ENCODE results near the gene EVX1.

Gene EVX1

DNA sequence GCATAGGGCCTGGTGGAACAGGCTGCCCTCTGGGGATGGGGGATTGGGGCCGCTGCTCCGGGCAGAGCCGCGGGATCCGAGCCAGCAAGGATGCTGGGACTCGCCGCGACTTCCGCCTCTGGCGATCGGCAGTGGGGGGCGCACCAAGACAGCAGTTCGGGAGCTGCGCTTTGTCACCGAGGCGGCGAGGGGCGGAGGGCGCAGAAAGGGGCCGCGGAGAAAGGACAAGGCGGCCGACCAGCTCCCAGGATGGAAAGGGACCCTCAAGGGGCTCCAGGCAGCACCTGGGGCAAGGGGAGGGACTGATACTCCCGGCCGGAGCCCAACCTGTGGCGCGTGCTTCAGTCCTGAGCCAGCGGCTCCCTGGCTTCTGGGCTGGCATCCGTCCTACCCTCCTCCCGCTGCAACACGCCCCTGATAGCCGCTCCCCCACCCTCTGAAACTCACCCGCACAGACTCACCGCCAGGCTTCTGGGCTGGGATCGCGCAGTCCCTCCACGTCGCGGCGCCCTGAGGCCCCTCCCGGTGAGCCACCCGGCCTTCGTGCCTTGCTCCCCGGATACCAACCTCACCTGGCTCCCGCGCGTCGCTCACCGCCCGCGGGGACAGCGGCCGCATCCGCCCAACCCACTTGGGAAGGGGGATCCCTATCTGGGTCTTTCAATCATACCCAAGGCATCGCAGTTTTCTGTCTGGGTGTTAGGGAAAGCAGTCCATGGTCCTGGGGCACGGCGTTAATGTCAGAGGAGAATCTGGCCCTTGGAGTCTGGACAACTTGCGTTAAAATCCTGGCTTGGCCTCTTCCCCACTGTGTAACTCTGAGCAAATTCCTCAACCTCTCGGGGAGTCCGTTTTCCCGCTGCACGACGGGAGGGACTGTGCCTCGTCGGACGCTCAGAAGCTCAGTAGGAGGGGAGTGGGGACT is 7.0 kb upstream of the EVX1 start:
- DNase-seq = no peak

DNA sequence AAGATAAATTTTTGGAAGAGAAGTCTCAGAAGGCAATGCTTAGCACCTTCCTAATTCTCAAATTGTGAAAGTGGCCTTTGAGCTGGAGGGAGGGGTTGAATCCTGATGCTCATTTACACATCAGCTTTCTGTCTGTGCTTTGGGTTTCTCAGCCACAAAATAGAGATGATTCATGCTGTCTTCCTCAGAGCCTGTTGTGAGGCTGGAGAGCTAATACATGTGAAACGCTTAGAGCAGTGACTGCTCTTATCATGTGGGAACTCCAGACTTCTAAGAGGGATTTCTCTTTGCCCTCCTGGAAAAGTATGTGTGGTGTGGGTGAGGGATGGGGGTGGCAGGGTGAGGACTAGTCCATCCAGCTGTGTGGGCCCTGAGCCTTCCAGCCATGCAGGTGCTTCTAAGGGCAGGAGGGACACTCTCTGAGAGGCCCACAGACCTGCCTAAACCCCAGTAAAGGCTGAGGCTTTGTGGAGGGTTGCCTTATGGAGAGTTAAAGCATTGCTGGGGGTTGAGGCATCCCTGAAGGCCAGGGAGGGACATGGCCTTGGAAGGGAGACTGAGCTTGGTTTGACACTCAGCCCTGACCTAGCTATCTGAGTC is 4.8 kb upstream of the EVX1 start:
- DNase-seq = no peak

DNA sequence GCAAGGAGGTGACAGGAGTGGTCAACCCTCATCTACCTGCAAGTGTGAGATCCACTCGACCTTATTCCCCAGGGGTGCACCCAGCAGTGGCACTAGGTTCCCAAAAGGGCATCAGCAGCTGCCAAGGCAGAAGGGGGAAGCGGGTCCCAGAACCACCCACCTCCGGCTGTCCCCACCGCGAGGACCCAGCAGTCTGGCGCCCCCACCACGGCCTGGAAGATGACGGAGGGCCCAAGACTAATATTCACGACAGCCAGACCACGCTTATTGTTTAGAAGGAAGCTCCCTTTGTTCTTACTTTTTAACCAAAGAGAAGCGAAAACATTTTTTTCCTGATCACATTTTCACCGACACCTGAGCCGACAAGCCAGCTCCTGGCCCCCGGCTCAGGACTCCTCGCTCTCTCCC is 3.6 kb upstream of the EVX1 start:
- no peak for DNase-seq

DNA sequence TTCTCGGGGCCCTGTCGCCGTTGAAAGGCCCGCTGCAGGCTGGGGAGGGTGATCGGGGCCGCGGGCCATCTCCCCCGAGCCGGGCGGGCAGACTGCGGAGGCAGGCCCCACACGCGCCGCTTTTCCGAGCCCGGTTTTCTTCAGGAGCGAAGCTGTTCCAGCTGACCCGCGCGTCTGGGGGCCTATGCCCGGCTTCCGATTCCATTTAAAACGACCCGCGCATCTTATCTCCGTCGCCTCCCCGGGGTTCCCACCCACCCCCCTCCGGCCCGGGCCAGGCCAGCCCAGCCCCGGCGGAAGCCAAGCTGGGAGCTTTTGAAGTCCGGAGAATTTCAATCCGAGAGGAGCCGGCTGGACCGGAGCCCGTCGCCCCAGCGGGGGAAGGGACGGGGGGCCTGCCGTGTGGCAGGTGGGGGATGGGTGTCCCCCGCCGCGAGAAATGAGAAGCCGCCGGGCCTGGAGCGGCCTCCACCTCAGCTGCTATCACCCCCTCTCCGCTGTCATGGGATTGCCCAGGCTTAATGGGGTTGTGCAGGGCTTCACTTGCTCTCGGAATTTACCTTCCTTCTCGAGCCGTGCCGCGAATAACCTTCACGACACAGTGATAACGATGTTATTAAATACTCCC is 3.1 kb upstream of the EVX1 start:
- DNase-seq = no peak

DNA sequence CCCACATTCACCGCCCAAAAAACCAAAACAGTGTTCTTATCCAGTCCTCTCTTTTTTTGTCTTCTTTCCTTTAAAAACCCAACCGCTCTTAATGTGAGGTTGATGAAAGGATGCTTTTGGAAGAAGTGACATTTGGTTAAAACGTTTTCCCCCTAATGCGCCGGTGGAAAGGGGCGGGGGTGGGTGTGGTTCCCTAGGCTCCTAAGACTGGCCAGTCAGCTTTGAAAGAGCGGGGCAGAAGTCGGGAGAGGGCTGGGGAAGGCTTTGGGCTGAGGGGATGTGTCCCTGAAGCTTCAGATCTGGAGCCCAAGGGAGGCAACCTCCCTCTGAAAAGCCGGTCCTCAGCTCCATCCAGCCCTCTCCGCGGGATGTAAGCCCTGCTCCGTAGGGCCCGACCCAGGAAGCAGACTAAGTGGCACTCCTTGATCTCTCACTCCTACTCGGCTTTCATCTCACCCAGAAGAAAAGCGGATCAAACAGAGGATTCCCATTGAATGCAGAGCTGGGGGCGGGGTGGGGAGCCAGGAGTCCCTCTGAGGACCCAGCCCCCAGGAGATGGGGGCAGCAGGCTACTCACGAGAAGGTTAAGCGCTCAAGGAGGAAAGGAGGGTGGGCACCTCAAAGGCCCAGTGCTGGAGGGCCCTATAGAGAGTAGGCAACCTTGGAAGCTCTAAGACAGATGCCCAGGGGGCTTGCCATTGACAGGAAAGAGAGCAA is 2.4 kb upstream of the EVX1 start:
- DNase-seq = no peak

DNA sequence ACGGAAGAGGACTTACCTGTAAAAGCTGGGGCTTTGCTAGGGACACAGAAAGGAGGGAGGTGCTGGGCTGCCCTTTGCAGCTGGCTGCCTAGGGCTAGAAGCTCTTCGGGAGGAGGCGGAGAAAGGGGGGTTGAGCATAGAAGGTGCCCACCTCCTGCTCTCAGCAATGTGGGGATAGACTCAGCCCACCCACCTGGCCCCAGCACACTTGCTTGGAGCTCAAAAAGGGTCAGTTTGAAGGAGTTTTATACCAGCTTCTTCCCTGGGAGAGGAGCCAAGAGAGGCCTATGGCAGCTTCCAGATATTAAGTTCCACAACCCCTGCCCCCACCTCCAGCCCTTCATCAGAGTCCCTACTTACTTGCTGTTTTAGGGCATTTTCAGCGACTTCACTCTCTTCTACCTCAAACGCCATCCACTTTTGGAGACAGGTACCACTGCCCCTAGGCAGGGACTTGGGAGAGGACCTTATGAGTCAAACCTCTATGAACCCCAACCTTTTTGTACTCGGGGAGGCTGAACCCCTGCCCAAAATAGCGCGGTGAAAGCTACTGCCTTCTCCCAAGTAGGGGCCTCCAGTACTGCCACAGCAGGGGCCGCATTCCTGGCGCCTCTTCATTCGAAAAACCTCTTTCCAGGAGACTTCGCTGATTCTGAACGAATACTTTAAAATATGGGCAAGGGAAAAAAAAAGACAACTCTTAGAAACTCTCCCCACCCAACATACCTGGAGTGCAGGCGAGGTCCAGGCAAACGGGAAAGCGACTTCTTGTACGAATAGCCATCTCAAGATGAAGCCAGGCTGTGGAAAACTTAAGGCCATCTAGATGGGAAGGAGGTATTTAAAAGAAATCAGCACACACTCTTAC is 1.2 kb upstream of the EVX1 start:
- DNase-seq = no peak

DNA sequence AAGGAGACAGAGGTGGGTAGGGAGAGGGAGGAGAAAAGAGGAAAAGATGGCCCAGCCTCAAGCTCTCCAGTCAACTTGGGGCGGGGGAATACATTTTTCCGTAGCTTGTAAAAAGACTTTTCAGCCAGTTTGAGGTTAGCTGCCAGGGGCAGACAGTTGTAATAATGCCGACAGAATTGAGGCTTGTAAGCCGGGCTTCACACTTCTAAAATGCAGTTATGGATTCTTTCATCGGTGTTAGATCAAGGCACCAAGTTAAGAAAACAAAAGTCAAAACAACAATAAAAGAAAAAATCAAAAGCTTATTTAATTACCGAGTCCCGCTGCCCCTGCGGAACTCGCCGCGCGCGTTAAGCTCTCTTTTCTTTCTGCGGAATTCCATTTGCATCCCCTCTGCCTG is 448 bp upstream of the EVX1 start:
- DNase-seq = no peak

DNA sequence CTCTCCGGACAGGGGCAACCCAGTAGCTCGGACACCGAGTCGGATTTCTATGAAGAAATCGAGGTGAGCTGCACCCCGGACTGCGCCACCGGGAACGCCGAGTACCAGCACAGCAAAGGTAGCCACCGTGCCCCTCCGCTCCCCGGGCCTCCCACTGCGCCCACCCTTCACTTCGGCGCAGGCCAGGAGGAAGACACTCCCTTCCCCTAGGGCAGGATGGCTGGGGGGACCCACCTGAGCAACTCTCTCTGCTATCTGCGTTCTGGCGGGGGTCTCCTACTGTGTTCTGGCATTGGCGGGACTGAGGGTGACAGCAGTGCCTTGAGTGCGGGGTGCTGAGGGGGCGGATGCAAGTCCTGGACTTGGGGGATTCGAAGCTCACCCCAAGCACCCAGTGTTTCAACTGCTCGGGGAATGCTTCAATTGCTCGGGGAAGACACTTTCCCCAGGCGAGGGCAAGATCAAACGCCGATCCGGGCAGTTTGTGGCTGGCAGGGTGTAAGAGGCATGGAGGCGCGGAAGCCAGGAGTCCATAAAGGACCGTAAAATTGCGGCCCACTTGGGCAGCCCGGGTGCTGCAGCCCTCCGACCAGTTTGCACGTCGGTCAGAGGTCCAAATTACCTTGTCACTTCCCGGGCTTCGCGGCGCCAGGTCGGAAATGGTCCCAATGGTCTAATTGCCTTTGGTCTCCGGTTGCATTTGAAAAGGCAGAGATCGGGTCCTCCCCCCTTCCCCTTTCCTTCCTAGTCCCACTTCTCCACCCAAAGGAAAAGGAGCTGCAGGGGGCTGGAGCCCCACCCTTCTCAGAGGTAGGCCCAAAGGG is 950 bp downstream of the EVX1 start:
- no peak for DNase-seq

DNA sequence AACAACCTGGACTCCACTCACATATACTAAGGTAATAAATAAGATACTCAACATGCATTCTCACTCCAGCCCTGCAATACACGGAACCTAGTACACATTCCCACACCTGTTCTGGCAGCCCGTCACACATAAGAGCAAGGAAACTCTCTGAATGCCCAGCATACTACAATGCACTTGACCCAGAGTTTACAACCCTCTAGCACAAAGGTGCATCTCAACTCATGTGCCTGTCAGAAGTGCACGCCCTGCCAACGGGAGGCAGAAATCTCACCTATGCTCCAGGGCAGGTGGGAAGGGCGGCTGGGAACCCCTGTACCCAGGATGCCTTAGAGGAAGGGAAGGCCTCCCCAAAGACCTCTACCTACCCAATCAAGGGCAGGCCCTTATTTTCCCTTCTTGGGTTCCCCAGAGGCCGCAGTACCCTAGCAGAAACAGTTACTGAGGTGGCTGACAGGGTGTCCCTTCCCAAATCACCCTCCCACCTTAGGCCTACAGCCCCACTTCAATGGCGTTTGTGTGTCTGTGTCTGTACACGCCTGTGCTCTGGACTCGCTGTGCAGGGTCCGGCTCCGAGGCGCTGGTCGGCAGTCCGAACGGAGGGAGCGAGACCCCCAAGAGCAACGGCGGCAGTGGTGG is 2.0 kb downstream of the EVX1 start:
- no peak for DNase-seq

DNA sequence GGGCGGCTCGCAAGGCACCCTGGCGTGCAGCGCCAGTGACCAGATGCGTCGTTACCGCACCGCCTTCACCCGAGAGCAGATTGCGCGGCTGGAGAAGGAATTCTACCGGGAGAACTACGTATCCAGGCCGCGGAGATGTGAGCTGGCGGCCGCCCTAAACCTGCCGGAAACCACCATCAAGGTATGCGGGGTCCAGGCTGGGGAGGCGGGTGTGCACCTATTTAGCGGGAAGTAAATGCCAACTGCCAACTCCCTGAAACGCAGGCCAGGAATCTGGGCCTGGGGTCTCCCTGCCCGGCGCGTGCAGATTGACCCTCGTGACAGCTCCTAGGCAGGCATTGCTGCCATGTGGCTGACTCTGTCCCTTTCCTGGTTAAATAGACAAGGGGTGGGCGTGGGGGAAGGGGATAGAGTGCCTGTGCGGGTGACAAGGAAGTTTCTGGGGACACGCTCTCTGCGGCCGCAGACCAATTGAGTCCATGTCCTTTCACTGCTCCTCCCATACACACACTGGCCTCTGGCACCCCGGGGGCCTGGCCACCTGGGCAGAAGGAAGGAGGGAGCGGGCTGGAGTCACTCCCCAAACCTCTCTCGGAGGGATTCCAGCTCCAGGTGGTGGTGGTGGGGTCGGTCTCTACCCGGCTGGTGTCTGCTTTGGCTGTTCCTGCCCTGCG is 2.7 kb downstream of the EVX1 start:
- no peak for DNase-seq

DNA sequence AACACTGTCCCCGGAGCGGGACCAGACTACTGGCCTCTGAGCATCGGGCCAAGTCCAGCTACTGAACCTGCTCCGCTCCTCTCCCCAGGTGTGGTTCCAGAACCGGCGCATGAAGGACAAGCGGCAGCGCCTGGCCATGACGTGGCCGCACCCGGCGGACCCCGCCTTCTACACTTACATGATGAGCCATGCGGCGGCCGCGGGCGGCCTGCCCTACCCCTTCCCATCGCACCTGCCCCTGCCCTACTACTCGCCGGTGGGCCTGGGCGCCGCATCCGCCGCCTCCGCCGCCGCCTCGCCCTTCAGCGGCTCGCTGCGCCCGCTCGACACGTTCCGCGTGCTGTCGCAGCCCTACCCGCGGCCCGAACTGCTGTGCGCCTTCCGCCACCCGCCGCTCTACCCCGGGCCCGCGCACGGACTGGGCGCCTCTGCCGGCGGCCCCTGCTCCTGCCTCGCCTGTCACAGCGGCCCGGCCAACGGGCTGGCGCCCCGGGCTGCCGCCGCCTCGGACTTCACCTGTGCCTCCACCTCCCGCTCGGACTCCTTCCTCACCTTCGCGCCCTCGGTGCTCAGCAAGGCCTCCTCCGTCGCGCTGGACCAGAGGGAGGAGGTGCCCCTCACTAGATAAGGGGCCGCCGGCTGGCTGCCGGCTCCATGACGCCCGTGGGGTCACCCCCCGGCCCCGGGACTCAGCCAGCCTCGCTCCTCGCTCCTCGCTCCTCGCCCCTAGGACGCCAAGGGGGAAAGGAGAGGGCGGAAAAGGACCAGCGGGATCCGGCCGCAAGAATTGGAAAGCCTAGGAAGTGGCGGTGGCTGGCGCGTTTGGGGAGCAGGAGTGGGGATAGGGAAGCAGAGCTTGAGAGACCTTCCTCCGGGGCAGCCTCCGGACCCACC is 3.4 kb downstream of the EVX1 start:
- no peak for DNase-seq

DNA sequence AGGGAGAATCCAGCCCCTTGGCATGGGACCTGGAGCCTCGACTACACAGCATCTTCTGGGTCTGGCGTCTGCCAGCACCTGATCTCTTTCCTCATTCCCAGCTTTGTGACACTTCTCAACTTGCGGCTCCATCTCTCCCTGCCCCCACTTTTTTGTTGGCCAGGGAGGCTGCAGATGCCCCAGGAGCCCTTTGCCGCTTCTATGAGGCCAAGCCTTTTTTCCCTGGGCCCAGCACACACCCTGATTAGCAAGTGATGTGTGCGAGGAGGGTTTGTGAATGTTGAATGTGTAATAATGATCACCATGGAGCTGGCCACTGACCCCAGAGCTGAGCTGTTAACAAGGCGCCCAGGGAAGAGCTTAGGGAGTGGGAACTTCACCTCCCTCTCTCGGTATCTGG is 4.4 kb downstream of the EVX1 start:
- no peak for DNase-seq

DNA sequence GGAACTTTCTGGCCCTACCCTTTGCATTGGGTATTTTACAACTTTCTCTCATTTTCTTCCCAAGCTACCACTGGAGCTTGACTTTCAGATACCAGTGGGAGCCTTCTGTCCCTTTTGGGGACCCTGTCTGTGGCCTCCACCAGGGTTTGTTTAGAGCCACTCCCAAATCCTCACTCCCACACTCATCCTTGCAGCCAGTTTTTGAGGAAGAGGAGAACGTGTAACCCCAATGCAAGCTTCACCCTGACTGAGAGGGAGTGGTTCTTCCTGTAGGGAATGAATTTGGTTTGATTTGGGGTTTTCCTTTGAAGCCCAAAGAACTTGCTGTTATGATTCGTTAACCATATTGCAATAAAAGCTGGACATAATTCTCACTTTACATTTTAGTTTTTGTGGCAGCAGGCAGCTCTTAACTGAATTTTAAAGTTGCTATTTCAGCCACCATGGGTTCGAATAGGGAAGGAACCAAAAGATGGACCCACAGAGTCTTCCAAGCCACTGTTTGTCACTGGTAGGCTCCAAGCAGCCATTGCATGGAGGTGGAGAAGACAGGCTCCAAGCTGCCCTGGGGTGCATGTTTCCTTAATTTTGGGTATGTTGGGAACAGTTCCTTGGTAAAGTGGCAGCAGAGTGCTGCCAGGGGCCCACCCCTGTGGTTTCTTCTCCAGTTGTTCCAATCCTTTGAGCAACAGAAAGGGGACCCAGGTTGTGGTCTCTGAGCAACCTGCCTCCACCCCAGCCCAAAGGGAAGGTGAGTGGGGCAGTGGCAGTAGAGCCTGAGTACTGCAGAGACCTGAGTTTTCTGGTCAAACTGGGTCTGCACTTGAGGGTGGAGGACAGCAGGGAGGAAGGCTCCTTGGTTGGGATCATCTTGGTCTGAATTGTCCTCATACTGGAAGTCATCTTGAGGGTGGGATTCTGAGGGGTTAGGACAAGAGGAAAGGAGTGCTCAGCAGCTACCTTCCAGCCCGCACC is 5.1 kb downstream of the EVX1 start:
- no peak for DNase-seq

DNA sequence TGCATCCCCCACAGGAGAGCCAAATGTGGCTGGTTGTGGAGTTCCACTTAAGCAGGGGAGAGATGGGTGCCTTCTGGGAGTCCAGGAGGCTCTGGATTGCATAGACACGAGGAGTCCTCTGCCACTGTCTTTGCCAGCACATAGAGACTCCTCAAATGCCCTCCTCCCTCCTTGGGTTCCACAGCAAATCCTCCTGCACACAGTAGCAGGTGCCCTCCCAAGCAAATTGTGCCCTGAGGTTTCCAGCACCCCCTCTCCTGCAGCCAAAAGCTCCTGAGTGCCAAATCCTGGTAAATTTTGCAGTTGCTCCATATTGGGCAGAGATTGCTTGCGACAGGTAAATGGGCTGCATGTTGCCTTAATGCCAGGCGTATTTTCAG is 5.8 kb downstream of the EVX1 start:
- no peak for DNase-seq

DNA sequence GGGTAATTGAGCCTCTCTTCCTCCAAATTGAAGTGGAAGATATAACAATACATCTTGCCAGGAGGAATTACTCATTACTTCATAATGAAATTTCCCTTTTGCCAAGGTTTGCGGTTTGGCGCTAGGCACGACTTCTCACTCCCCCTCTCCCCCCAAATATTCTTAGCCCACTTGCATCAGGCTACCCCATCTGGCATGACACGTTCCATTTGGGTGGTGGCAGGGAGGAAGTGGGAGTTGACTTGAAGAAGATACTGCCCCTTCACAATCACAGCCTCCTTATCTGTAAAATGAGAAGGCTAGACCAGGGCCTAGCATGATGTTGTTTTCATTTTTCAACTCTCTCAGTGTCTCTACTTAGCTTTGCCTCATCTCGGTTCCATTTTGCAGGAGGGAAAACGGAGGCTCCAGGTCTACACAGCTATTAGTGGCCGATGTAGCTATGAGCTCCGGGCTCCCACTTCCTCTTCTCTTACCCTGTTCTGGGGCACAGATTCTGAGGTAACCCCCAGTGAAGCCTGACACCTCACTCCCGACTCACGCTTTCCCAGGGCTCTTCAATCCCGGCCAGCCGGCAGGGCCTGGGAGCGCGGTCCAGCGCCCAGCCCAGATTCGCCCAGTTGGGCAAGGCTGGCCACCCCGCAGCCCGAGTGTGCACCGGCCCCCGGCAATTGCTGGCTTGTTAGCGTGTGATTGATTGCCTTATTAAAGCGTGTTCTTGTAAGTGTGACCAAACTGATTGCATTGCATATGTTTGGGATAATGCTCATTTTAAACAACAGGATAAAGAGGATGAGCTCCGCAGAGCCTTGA is 6.5 kb downstream of the EVX1 start:
- no peak for DNase-seq

DNA sequence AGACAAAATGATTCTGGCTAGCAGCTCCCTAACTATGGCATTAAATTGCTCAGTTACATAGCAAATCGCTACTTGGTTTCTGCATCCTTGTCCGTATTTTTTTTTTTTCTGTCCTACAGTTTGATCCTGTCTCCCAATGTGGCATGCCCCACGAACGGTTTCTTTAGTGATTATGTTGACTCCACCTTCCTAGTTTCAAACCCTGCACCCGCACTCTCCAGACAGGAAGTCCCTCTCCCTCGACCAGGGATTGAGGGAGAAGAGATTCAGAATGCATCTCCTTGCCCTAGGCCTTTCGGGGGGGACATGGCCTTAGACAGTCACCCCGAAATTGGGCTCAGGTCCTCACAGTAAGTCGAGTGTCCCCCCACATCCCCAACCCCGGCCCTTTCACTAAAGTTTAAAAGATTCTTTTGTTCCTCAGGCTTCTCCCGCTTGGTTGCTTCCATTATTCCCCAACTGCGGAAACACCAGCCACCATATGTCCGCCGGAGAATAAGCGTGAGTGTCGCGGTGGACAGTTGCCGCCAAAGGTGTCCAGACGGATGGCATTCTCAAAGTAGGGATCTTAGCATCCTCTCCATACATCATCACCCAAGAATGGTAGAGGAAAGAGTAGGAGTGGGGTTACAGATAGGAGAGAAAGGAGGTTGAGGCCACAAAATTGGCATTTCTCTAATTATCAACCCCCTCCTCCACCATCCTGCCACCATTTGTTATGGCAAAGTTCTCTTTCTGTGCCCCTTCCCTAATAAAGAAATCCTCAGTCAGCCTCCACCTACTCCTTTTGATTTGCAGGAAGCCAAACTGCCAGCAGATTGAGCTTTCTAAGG is 7.3 kb downstream of the EVX1 start:
- no peak for DNase-seq

All from activated effector memory CD4-positive, alpha-beta T cell treated with Interleukin-2 at 50 U/mL for 16 hours (primary cell).